Measurements from ENCODE around the gene HMGCS1. TPM values are rescaled to one million over a fixed set of nuclear protein-coding genes. Genes with fewer than 3 reads are reported as not detected.

Gene HMGCS1
- total and polyA plus RNA-seq, 2 experiments from 2014 or later = 6.2 to 10.4 TPM

GRCh38 chr5:43357067-43357466 is 43.9 kb upstream of the HMGCS1 start:
- Histone ChIP-seq H3K9me2 (ENCODE audit: insufficient read depth) (no peaks in the 10 kb centered on the region), H3K4me3 (no peak overlapping the region), H3K79me2 (ENCODE audit: insufficient read depth) (no peaks in the 10 kb centered on the region), H3K27me3 (replicated peaks; ENCODE audit: insufficient read depth) (no peaks in the 10 kb centered on the region), H2AFZ (no peak overlapping the region), H3K4me1 (ENCODE audit: insufficient read depth) (no peaks in the 10 kb centered on the region), H3K4me2 (ENCODE audit: unreplicated experiment) (no peak overlapping the region), H3K27ac (no peak overlapping the region), H3K36me3 (ENCODE audit: low read depth) (no peaks in the 10 kb centered on the region), H3F3A (ENCODE audit: insufficient read depth) (no peaks in the 10 kb centered on the region), H3K9ac (no peak overlapping the region), H4K20me1 (ENCODE audit: insufficient read depth) (no peaks in the 10 kb centered on the region), H3K9me3 (ENCODE audit: low read depth) (no peaks in the 10 kb centered on the region)
- TF ChIP-seq EZH2phosphoT487 (IDR thresholded peaks at IDR 0.05; ENCODE audit: insufficient read depth, low read depth) = no peak
- DNase-seq = no peak
- WGBS, 2 experiments (ENCODE audit: low coverage in 1 of 2, low lambda C conversion rate in 2 of 2, missing lambda C conversion rate in 2 of 2) = 19 to 25% methylated on average over 2 of the region's 2 CpGs
- in situ Hi-C loops (cut with MboI) = no loop called here

GRCh38 chr5:43354774-43355173 is 41.6 kb upstream of the HMGCS1 start:
- H3K4me2 ChIP-seq (ENCODE audit: unreplicated experiment) = no peak overlapping the region
- no peaks in the 10 kb centered on the region for H3K79me2 ChIP-seq (ENCODE audit: insufficient read depth)
- no peaks in the 10 kb centered on the region for H3K9me3 ChIP-seq (ENCODE audit: low read depth)
- 35 to 36% methylated on average over 3 of the region's 3 CpGs for WGBS, 2 experiments (ENCODE audit: low coverage in 1 of 2, low lambda C conversion rate in 2 of 2, missing lambda C conversion rate in 2 of 2)
- no peak overlapping the region for H3K4me3 ChIP-seq
- in situ Hi-C loops (cut with MboI) = no loop called here
- no peak for DNase-seq
- H3F3A ChIP-seq (ENCODE audit: insufficient read depth) = no peaks in the 10 kb centered on the region
- no peaks in the 10 kb centered on the region for H3K4me1 ChIP-seq (ENCODE audit: insufficient read depth)
- no peak overlapping the region for H3K27ac ChIP-seq
- 0 out of 2 replicates have a peak, but pooled peaks cover 4% of the 10 kb centered on the region for H3K27me3 ChIP-seq (replicated peaks; ENCODE audit: insufficient read depth)
- H3K9me2 ChIP-seq (ENCODE audit: insufficient read depth) = no peaks in the 10 kb centered on the region
- no peak overlapping the region for H2AFZ ChIP-seq
- no peaks in the 10 kb centered on the region for H3K36me3 ChIP-seq (ENCODE audit: low read depth)
- no peaks in the 10 kb centered on the region for H4K20me1 ChIP-seq (ENCODE audit: insufficient read depth)
- no peak for TF ChIP-seq EZH2 (IDR thresholded peaks at IDR 0.05; ENCODE audit: insufficient read depth, poor library complexity, severe bottlenecking)
- TF ChIP-seq EZH2phosphoT487 (IDR thresholded peaks at IDR 0.05; ENCODE audit: insufficient read depth, low read depth) = no peak
- H3K9ac ChIP-seq = no peak overlapping the region

- H4K20me1 ChIP-seq (ENCODE audit: insufficient read depth) = no peaks in the 10 kb centered on the region
- no peak overlapping the region for H2AFZ ChIP-seq
- H3K27ac ChIP-seq = no peak overlapping the region
- no peak for TF ChIP-seq EZH2 (IDR thresholded peaks at IDR 0.05; ENCODE audit: insufficient read depth, poor library complexity, severe bottlenecking)
- no peak for TF ChIP-seq EZH2phosphoT487 (IDR thresholded peaks at IDR 0.05; ENCODE audit: insufficient read depth, low read depth)
- H3K9ac ChIP-seq = no peak overlapping the region
- H3K27me3 ChIP-seq (replicated peaks; ENCODE audit: insufficient read depth) = 0 out of 2 replicates have a peak, but pooled peaks cover 4% of the 10 kb centered on the region
- no peaks in the 10 kb centered on the region for H3K79me2 ChIP-seq (ENCODE audit: insufficient read depth)
- no peaks in the 10 kb centered on the region for H3K9me3 ChIP-seq (ENCODE audit: low read depth)
- H3K36me3 ChIP-seq (ENCODE audit: low read depth) = no peaks in the 10 kb centered on the region
- 44 to 46% methylated on average over 1 of the region's 1 CpG for WGBS, 2 experiments (ENCODE audit: low coverage in 1 of 2, low lambda C conversion rate in 2 of 2, missing lambda C conversion rate in 2 of 2)
- H3K4me1 ChIP-seq (ENCODE audit: insufficient read depth) = no peaks in the 10 kb centered on the region
- H3K4me2 ChIP-seq (ENCODE audit: unreplicated experiment) = no peak overlapping the region
- DNase-seq = no peak
- H3K9me2 ChIP-seq (ENCODE audit: insufficient read depth) = no peaks in the 10 kb centered on the region
- in situ Hi-C loops (cut with MboI) = no loop called here
- H3K4me3 ChIP-seq = no peak overlapping the region
- H3F3A ChIP-seq (ENCODE audit: insufficient read depth) = no peaks in the 10 kb centered on the region
Measured at GRCh38 chr5:43353668-43354067, 40.5 kb upstream of the HMGCS1 start.

DNA sequence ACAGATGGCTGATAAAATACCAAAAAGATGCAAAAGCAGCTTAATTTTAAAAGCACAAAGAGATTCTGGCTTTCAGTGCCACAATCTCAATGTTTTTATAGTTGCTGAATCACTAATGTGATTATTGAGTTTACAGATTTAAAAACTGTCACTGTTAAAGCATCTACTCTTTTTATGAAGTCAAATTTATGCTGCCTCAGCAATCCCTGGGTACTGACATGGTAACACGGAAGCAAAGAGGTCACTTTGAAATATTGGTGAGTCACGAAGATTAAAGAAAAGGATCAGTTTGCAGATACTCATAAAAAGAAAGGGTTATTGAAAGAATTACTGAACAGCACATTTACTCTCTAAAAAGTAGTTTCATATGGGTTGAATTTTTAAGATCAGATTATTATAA is 39.7 kb upstream of the HMGCS1 start:
- in situ Hi-C loops (cut with MboI) = no loop called here
- no peaks in the 10 kb centered on the region for H3K9me2 ChIP-seq (ENCODE audit: insufficient read depth)
- H3K9me3 ChIP-seq (ENCODE audit: low read depth) = no peaks in the 10 kb centered on the region
- no peak overlapping the region for H3K4me2 ChIP-seq (ENCODE audit: unreplicated experiment)
- 20 to 23% methylated on average over 2 of the region's 2 CpGs for WGBS, 2 experiments (ENCODE audit: low coverage in 1 of 2, low lambda C conversion rate in 2 of 2, missing lambda C conversion rate in 2 of 2)
- H3K4me1 ChIP-seq (ENCODE audit: insufficient read depth) = no peaks in the 10 kb centered on the region
- no peak for DNase-seq
- no peak overlapping the region for H3K4me3 ChIP-seq
- H4K20me1 ChIP-seq (ENCODE audit: insufficient read depth) = no peaks in the 10 kb centered on the region
- H3K79me2 ChIP-seq (ENCODE audit: insufficient read depth) = no peaks in the 10 kb centered on the region
- H3K27me3 ChIP-seq (replicated peaks; ENCODE audit: insufficient read depth) = 0 out of 2 replicates have a peak, but pooled peaks cover 4% of the 10 kb centered on the region
- H3F3A ChIP-seq (ENCODE audit: insufficient read depth) = no peaks in the 10 kb centered on the region
- H3K9ac ChIP-seq = no peak overlapping the region
- TF ChIP-seq EZH2phosphoT487 (IDR thresholded peaks at IDR 0.05; ENCODE audit: insufficient read depth, low read depth) (no peak), EZH2 (IDR thresholded peaks at IDR 0.05; ENCODE audit: insufficient read depth, poor library complexity, severe bottlenecking) (no peak)
- H3K27ac ChIP-seq = no peak overlapping the region
- no peaks in the 10 kb centered on the region for H3K36me3 ChIP-seq (ENCODE audit: low read depth)
- H2AFZ ChIP-seq = no peak overlapping the region

GRCh38 chr5:43352131-43352530 is 38.9 kb upstream of the HMGCS1 start:
- Histone ChIP-seq H3K79me2 (ENCODE audit: insufficient read depth) (no peaks in the 10 kb centered on the region), H3F3A (ENCODE audit: insufficient read depth) (no peaks in the 10 kb centered on the region), H3K9me2 (ENCODE audit: insufficient read depth) (no peaks in the 10 kb centered on the region), H2AFZ (no peak overlapping the region), H3K36me3 (ENCODE audit: low read depth) (no peaks in the 10 kb centered on the region), H3K9me3 (ENCODE audit: low read depth) (no peaks in the 10 kb centered on the region), H3K4me2 (ENCODE audit: unreplicated experiment) (no peak overlapping the region), H3K4me1 (ENCODE audit: insufficient read depth) (no peaks in the 10 kb centered on the region), H4K20me1 (ENCODE audit: insufficient read depth) (no peaks in the 10 kb centered on the region), H3K27me3 (replicated peaks; ENCODE audit: insufficient read depth) (0 out of 2 replicates have a peak, but pooled peaks cover 4% of the 10 kb centered on the region), H3K4me3 (no peak overlapping the region), H3K9ac (no peak overlapping the region), H3K27ac (no peak overlapping the region)
- TF ChIP-seq EZH2 (IDR thresholded peaks at IDR 0.05; ENCODE audit: insufficient read depth, poor library complexity, severe bottlenecking) (no peak), EZH2phosphoT487 (IDR thresholded peaks at IDR 0.05; ENCODE audit: insufficient read depth, low read depth) (no peak)
- DNase-seq = no peak
- in situ Hi-C loops (cut with MboI) = no loop called here
- WGBS, 2 experiments (ENCODE audit: low coverage in 1 of 2, low lambda C conversion rate in 2 of 2, missing lambda C conversion rate in 2 of 2) = 26 to 39% methylated on average over 3 of the region's 3 CpGs

Measured in GM23248 (cell line).